Vagina (tissue), 2 donors: ENCODE data around the gene SPTLC3.

Experiments
- CTCF ChIP-seq, 3 experiments: fragments of 450-650 bp in 2 of 3; fragments of 200-600 bp in 1 of 3; sonication (generic) in 1 of 3; IDR thresholded peaks; one replicate each; pipeline ENCODE4 v1.5.1; 2017 to 2019; ENCODE audit warnings: antibody characterized with exemption in 3 of 3, mild to moderate bottlenecking in 2 of 3, moderate library complexity in 2 of 3
- POLR2A ChIP-seq, 2 donors: fragments of 450-650 bp; IDR thresholded peaks; one replicate each; pipeline ENCODE4 v1.6.1; 2017; ENCODE audit warnings: antibody characterized with exemption in 2 of 2, mild to moderate bottlenecking in 2 of 2, moderate library complexity in 2 of 2
- POLR2AphosphoS5 ChIP-seq, 2 donors: sonication (generic); formaldehyde crosslinking; IDR thresholded peaks; one replicate each; pipeline ENCODE4 v1.9.0; 2017; ENCODE audit warnings: antibody characterized with exemption in 2 of 2, mild to moderate bottlenecking in 2 of 2, low read depth in 1 of 2; ENCODE audit not compliant: insufficient read depth in 1 of 2

GRCh38 chr20:13130707-13131103 lies 121.9 kb downstream of the SPTLC3 start:
- TF ChIP-seq CTCF (IDR thresholded peaks at IDR 0.05) = no peak
- no peak for TF ChIP-seq POLR2A (IDR thresholded peaks at IDR 0.05)
- TF ChIP-seq POLR2AphosphoS5 (IDR thresholded peaks at IDR 0.05; ENCODE audit: insufficient read depth in 1 of 2, low read depth in 1 of 2) = no peak
